ENCODE measurements around the gene WNT16.
"Not testable (repeated sequence)": the region's sequence is repeated elsewhere in the genome, so short reads cannot be mapped to it uniquely, and the experiment has no call there.

Gene WNT16

DNA sequence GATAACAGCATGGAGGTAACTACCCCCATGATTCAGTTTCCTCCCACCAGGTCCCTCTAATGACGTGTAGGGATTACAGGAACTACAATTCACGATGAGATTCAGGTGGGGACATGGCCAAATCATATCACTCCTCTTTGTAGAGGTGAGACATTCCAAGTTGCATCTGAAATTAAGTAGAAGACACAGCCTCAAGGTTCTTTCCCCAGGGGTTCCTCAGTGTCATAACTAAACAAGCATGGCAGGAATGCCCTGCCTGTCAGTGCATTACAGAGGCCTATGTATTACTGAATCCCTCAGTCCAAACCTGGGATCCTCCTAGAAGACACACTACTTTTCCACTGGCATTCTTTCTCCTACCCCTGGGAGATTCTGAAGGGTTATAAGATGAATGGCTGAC, 42.6 kb upstream of the WNT16 start:
- H3K4me3 ChIP-seq (replicated peaks in 1 of 2; ENCODE audit: low read depth in 2 of 2, low read length in 2 of 2): no peak overlapping the region
- no peak for DNase-seq (ENCODE audit: low read depth in 2 of 2)
- TF ChIP-seq, protein P1, sequence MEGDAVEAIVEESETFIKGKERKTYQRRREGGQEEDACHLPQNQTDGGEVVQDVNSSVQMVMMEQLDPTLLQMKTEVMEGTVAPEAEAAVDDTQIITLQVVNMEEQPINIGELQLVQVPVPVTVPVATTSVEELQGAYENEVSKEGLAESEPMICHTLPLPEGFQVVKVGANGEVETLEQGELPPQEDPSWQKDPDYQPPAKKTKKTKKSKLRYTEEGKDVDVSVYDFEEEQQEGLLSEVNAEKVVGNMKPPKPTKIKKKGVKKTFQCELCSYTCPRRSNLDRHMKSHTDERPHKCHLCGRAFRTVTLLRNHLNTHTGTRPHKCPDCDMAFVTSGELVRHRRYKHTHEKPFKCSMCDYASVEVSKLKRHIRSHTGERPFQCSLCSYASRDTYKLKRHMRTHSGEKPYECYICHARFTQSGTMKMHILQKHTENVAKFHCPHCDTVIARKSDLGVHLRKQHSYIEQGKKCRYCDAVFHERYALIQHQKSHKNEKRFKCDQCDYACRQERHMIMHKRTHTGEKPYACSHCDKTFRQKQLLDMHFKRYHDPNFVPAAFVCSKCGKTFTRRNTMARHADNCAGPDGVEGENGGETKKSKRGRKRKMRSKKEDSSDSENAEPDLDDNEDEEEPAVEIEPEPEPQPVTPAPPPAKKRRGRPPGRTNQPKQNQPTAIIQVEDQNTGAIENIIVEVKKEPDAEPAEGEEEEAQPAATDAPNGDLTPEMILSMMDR (IDR thresholded peaks at IDR 0.05; ENCODE audit: low read depth, low read length): no peak

DNA sequence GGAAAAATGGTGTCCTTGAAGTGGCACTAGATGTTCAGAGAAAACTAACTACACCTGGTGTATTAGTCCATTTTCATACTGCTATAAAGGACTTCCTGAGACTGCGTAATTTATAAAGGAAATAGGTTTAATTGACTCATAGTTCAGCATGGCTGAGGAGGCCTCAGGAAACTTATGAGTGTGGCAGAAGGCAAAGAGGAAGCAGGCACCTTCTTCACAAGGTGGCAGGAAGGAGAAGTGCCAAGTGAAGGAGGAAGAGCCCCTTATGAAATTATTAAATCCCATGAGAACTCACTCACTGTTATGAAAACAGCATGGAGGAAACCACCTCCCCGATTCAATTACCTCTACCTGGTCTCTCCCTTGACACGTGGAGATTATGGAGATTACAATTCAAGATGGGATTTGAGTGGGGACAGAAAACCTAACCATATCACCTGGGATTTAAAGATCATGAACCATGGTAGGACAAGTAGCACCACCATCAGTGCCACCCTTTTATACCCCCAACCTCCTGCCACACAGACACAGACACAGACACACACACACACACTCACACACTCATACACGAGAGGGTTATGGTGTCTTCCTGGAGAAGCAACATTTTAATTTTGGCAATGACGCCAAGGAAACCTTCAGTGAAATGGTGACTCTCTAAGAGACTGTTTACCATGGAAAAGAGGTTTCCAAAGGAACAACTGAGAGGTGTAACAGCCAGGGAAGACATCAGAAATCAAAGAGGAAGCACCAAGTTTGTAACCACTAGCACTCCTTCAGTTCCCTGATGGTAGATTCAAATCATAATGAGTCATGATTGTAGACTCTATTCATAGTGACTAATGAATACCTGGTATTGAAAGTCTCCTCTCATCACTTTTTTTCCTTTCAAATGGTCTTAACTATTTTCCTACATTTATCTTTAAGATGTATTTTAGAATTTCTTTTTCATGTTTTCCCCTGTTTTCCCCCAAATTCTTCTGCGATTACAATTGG, 41.8 kb upstream of the WNT16 start:
- H3K4me3 ChIP-seq (replicated peaks in 1 of 2; ENCODE audit: low read depth in 2 of 2, low read length in 2 of 2): no peak overlapping the region

DNA sequence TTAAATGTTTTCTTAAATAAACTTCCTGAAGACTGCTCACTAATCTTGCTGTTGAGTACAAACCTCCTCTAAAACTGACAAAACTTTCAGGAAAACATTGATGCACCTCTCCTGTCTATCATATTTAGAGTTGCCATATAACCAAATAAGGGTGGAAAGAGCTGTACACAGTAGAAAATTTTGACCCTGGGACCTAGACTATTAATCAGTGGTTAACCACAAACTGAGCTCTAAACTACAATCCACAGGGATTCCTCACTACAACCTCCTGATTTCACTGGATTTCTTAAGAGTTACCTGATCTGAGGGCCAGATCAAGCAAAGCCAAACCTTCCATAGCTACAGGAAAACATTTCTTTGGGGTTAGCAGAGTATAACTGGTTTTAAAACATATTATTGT, 39.9 kb upstream of the WNT16 start:
- DNase-seq (ENCODE audit: low read depth in 2 of 2): peak; percentile 30 to 77
- H3K4me3 ChIP-seq (replicated peaks in 1 of 2; ENCODE audit: low read depth in 2 of 2, low read length in 2 of 2): no peak overlapping the region
- TF ChIP-seq, protein P1 (IDR thresholded peaks at IDR 0.05; ENCODE audit: low read depth, low read length): no peak

More for the DNA sequence above, 41.8 kb upstream of the WNT16 start:
- DNase-seq (ENCODE audit: low read depth in 2 of 2): peak in 1 of 2 donors; percentile 51
- TF ChIP-seq, protein P1 (IDR thresholded peaks at IDR 0.05; ENCODE audit: low read depth, low read length): no peak

DNA sequence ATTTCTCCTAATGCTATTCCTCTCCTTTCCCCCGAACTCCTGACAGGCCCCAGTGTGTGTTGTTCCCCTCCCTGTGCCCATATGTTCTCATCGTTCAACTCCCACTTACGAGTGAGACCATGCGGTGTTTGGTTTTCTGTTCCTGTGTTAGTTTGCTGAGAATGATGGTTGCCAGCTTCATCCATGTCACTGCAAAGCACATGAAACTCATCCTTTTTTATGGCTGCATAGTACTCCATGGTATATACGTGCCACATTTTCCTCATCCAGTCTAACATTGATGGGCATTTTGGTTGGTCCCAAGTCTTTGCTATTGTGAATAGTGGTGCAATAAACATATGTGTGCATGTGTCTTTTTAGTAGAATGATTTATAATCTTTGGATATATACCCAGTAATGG, 38.9 kb upstream of the WNT16 start:
- H3K4me3 ChIP-seq (replicated peaks in 1 of 2; ENCODE audit: low read depth in 2 of 2, low read length in 2 of 2); DNase-seq (ENCODE audit: low read depth in 2 of 2): not testable (repeated sequence)

GRCh38 chr7:121294448-121294992, 34.3 kb upstream of the WNT16 start:
- H3K4me3 ChIP-seq (replicated peaks in 1 of 2; ENCODE audit: low read depth in 2 of 2, low read length in 2 of 2): no peak overlapping the region
- TF ChIP-seq, protein P1 (IDR thresholded peaks at IDR 0.05; ENCODE audit: low read depth, low read length): no peak

GRCh38 chr7:121297843-121298242, 31.0 kb upstream of the WNT16 start:
- TF ChIP-seq, protein P1 (IDR thresholded peaks at IDR 0.05; ENCODE audit: low read depth, low read length): no peak
- H3K4me3 ChIP-seq (replicated peaks in 1 of 2; ENCODE audit: low read depth in 2 of 2, low read length in 2 of 2): no peak overlapping the region
- DNase-seq (ENCODE audit: low read depth in 2 of 2): no peak

More at GRCh38 chr7:121294448-121294992, 34.3 kb upstream of the WNT16 start:
- DNase-seq (ENCODE audit: low read depth in 2 of 2): no peak

DNA sequence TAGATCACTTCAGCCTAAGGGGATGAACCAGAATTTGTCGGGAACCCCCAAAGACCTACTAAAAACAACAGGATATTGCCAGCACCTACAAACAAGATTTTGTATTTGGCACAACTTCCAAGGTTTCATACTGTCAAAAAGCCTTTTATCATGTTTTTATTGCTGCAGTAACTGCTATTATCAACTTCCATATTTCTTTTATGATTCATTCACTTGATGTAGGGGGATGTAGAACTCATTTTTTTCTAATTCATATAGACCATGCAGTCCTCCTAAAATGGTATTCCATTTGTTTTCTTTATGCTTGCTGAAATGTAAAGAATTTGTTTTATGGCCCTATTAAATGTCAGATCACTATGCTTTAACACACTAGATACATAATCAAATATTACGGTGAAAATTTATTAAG, 30.0 kb upstream of the WNT16 start:
- H3K4me3 ChIP-seq (replicated peaks in 1 of 2; ENCODE audit: low read depth in 2 of 2, low read length in 2 of 2): no peak overlapping the region

More for the DNA sequence above, 30.0 kb upstream of the WNT16 start:
- DNase-seq (ENCODE audit: low read depth in 2 of 2): no peak
- TF ChIP-seq, protein P1 (IDR thresholded peaks at IDR 0.05; ENCODE audit: low read depth, low read length): no peak

Data from cardiac fibroblast (primary cell).